GM19238 (cell line): Measurements from ENCODE around the gene HSPG2.
"Not testable (repeated sequence)": the region's sequence is repeated elsewhere in the genome, so short reads cannot be mapped to it uniquely, and the experiment has no call there.

ENCODE experiments used
- DNase-seq: peaks from one replicate; pipeline ENCODE4 v3.0.0; 2011; ENCODE audit warnings: low spot score; ENCODE audit not compliant: insufficient read length

The HSPG2 gene

GRCh38 chr1:21933397-21934248, 3.5 kb downstream of the HSPG2 start:
- DNase-seq: no peak

GRCh38 chr1:21932127-21932526, 5.0 kb downstream of the HSPG2 start:
- no peak for DNase-seq

GRCh38 chr1:21931171-21932093, 5.7 kb downstream of the HSPG2 start:
- no peak for DNase-seq

GRCh38 chr1:21930629-21931170, 6.4 kb downstream of the HSPG2 start:
- no peak for DNase-seq

- no peak for DNase-seq
Observed at GRCh38 chr1:21930080-21930571, 7.0 kb downstream of the HSPG2 start.

- no peak for DNase-seq
Observed at GRCh38 chr1:21927533-21928237, 9.4 kb downstream of the HSPG2 start.

- DNase-seq: no peak
Observed at GRCh38 chr1:21926814-21927532, 10.1 kb downstream of the HSPG2 start.

- no peak for DNase-seq
Observed at GRCh38 chr1:21926065-21926464, 11.0 kb downstream of the HSPG2 start.

- DNase-seq: no peak
Observed at GRCh38 chr1:21925334-21925940, 11.7 kb downstream of the HSPG2 start.

- no peak for DNase-seq
Observed at GRCh38 chr1:21924503-21925005, 12.6 kb downstream of the HSPG2 start.

GRCh38 chr1:21922090-21923013, 14.8 kb downstream of the HSPG2 start:
- DNase-seq: no peak

GRCh38 chr1:21921100-21921875, 15.8 kb downstream of the HSPG2 start:
- no peak for DNase-seq

GRCh38 chr1:21919520-21919919, 17.6 kb downstream of the HSPG2 start:
- no peak for DNase-seq

- DNase-seq: not testable (repeated sequence)
Observed at GRCh38 chr1:21917239-21917631, 19.9 kb downstream of the HSPG2 start.

GRCh38 chr1:21916447-21917238, 20.5 kb downstream of the HSPG2 start:
- no peak for DNase-seq

- DNase-seq: no peak
Observed at GRCh38 chr1:21914880-21915640, 22.1 kb downstream of the HSPG2 start.
